ENCODE measurements around the gene DGKI. TPM values are rescaled to one million over a fixed set of nuclear protein-coding genes. Genes with fewer than 3 reads are reported as not detected.
A peak's percentile ranks its signal among the peaks of the same experiment; 100 is the strongest.

DGKI gene
- total RNA-seq, 1 experiment from 2014 or later, result 0.39 TPM

- Histone ChIP-seq H3K4me1 (ENCODE audit: insufficient read depth, low read length, poor library complexity, severe bottlenecking) (peaks cover 9% of the 10 kb centered on the region), H3K36me3 (ENCODE audit: insufficient read depth, low read length, poor library complexity, severe bottlenecking) (no peaks in the 10 kb centered on the region), H3K4me3 (ENCODE audit: low read depth, low read length, poor library complexity, severe bottlenecking) (no peak overlapping the region), H3K27me3 (replicated peaks; ENCODE audit: insufficient read depth, low read depth, low read length, poor library complexity) (no peaks in the 10 kb centered on the region), H3K27ac (ENCODE audit: low read depth, low read length, poor library complexity, severe bottlenecking) (no peak overlapping the region), H3K9me3 (ENCODE audit: low read depth, low read length, poor library complexity, severe bottlenecking) (peaks cover 7% of the 10 kb centered on the region)
- ChIA-PET POLR2A (ENCODE audit: low non-redundant PET) (no interaction called here), CTCF (no interaction called here)
- no peak for TF ChIP-seq EZH2 (IDR thresholded peaks at IDR 0.05; ENCODE audit: borderline replicate concordance, low read depth, low read length, poor library complexity, severe bottlenecking)
- no peak for TF ChIP-seq CTCF (conservative IDR thresholded peaks at IDR 0.05; ENCODE audit: low read depth, low read length)
- peak; percentile 26 for DNase-seq (ENCODE audit: low spot score)
- no TSS peak for BruUV-seq (replicated peaks)
- intact Hi-C loops (cut with micrococcal nuclease; ENCODE audit: unreplicated experiment), result no loop called here
These were observed 492.4 kb downstream of the DGKI start for GRCh38 chr7:137354396-137354795.

- H3K9me3 ChIP-seq (ENCODE audit: low read depth, low read length, poor library complexity, severe bottlenecking), result no peaks in the 10 kb centered on the region
- ChIA-PET CTCF (no interaction called here), POLR2A (ENCODE audit: low non-redundant PET) (no interaction called here)
- intact Hi-C loops (cut with micrococcal nuclease; ENCODE audit: unreplicated experiment), result no loop called here
- BruUV-seq (replicated peaks), result no TSS peak
- peaks cover 9% of the 10 kb centered on the region for H3K4me1 ChIP-seq (ENCODE audit: insufficient read depth, low read length, poor library complexity, severe bottlenecking)
- DNase-seq (ENCODE audit: low spot score), result no peak
- H3K36me3 ChIP-seq (ENCODE audit: insufficient read depth, low read length, poor library complexity, severe bottlenecking), result no peaks in the 10 kb centered on the region
- no peak overlapping the region for H3K27ac ChIP-seq (ENCODE audit: low read depth, low read length, poor library complexity, severe bottlenecking)
- no peaks in the 10 kb centered on the region for H3K27me3 ChIP-seq (replicated peaks; ENCODE audit: insufficient read depth, low read depth, low read length, poor library complexity)
- H3K4me3 ChIP-seq (ENCODE audit: low read depth, low read length, poor library complexity, severe bottlenecking), result no peak overlapping the region
- TF ChIP-seq CTCF (conservative IDR thresholded peaks at IDR 0.05; ENCODE audit: low read depth, low read length) (no peak), EZH2 (IDR thresholded peaks at IDR 0.05; ENCODE audit: borderline replicate concordance, low read depth, low read length, poor library complexity, severe bottlenecking) (no peak)
These were observed 494.8 kb downstream of the DGKI start for GRCh38 chr7:137351941-137352340.

- POLR2A ChIA-PET (ENCODE audit: low non-redundant PET), result no interaction called here
- intact Hi-C loops (cut with micrococcal nuclease; ENCODE audit: unreplicated experiment), result no loop called here
- TF ChIP-seq EZH2 (IDR thresholded peaks at IDR 0.05; ENCODE audit: borderline replicate concordance, low read depth, low read length, poor library complexity, severe bottlenecking) (no peak), CTCF (conservative IDR thresholded peaks at IDR 0.05; ENCODE audit: low read depth, low read length) (no peak)
- Histone ChIP-seq H3K4me3 (ENCODE audit: low read depth, low read length, poor library complexity, severe bottlenecking) (no peak overlapping the region), H3K36me3 (ENCODE audit: insufficient read depth, low read length, poor library complexity, severe bottlenecking) (no peaks in the 10 kb centered on the region), H3K27me3 (replicated peaks; ENCODE audit: insufficient read depth, low read depth, low read length, poor library complexity) (no peaks in the 10 kb centered on the region), H3K4me1 (ENCODE audit: insufficient read depth, low read length, poor library complexity, severe bottlenecking) (no peaks in the 10 kb centered on the region), H3K9me3 (ENCODE audit: low read depth, low read length, poor library complexity, severe bottlenecking) (no peaks in the 10 kb centered on the region), H3K27ac (ENCODE audit: low read depth, low read length, poor library complexity, severe bottlenecking) (no peak overlapping the region)
- DNase-seq (ENCODE audit: low spot score), result no peak
- BruUV-seq (replicated peaks), result no TSS peak
- CTCF ChIA-PET, result no interaction called here
These were observed 500.9 kb downstream of the DGKI start for GRCh38 chr7:137345799-137346449.
